Ovary (tissue), 9 donors: ENCODE results near the gene COL18A1. TPM values are rescaled to one million over a fixed set of nuclear protein-coding genes. Genes with fewer than 3 reads are reported as not detected.

Source experiments
- DNase-seq, 5 donors: peaks; one replicate each; pipeline ENCODE4 v3.0.0-alpha.2; 2019 to 2020
- H3K27ac ChIP-seq, 2 donors: fragments of 200-600 bp; one replicate each; pipeline versions ENCODE4 v1.5.1 to v1.8.0; 2019 to 2022
- H3K27me3 ChIP-seq: fragments of 200-600 bp; one replicate; pipeline ENCODE4 v1.8.0; 2022
- H3K36me3 ChIP-seq: fragments of 200-600 bp; sonication (generic); one replicate; pipeline ENCODE4 v1.5.1; 2019
- H3K4me1 ChIP-seq: one replicate; pipeline ENCODE4 v1.8.1; 2013; ENCODE audit warnings: mild to moderate bottlenecking, moderate library complexity; ENCODE audit not compliant: insufficient read depth
- H3K4me3 ChIP-seq: fragments of 200-600 bp; sonication (generic); one replicate; pipeline ENCODE4 v1.5.1; 2017
- H3K9me3 ChIP-seq, 2 donors: fragments of 200-600 bp in 1 of 2; sonication (generic) in 1 of 2; one replicate each; pipeline versions ENCODE4 v1.5.1 to v1.8.1; 2013 to 2019; ENCODE audit warnings: mild to moderate bottlenecking in 1 of 2, moderate library complexity in 1 of 2
- EP300 ChIP-seq: sonication (generic); formaldehyde crosslinking; IDR thresholded peaks from one replicate; pipeline ENCODE4 v1.6.1; 2017; ENCODE audit warnings: antibody characterized with exemption
- POLR2A ChIP-seq: fragments of 450-650 bp; IDR thresholded peaks from one replicate; pipeline ENCODE4 v1.6.1; 2017; ENCODE audit warnings: antibody characterized with exemption, mild to moderate bottlenecking, moderate library complexity
- WGBS, 3 donors: extraction: QIAGEN DNeasy Blood & Tissue Kit in 1 of 3; methylation state at CpG; one replicate each; pipeline versions ENCODE4 v1.1.5 to v1.1.7; 2013 to 2017; 5-methylcytosine and 5-hydroxymethylcytosine counted together
- intact Hi-C, 4 donors: fragments of 100-400 bp; cut with DNase I; formaldehyde crosslinking; loops; one replicate each; pipeline versions ENCODE4 v1.11.0 to v1.15.1; 2022 to 2023
- polyA plus RNA-seq, 2 donors: library from polyadenylated mRNA; stranded (reverse); fragments of 200-250 nt in 1 of 2; fragments of 350-450 nt in 1 of 2; fragmentation: Illumina TruSeq in 1 of 2; extraction: RNeasy Lipid Tissue Mini Kit (QIAGEN cat#74804) in 1 of 2; gene quantifications; one replicate each; pipeline ENCODE4 v1.2.3, GENCODE V29; 2013 to 2014
- total RNA-seq, 7 donors: library from RNA; depleted of rRNA in 2 of 7; stranded (reverse); fragments of >200 nt in 2 of 7; fragmentation: NEBNext Ultra II Directional in 3 of 7; extraction: Animal tissue kit (Norgen Biotek cat#: 25700) in 3 of 7; gene quantifications; one replicate each; pipeline versions ENCODE4 v1.1.0 to v1.2.4, GENCODE V29; 2016 to 2023
- TF ChIP-seq, protein P1 (sequence below), 3 donors: fragments of 450-650 bp in 2 of 3; fragments of 200-600 bp in 1 of 3; IDR thresholded peaks; one replicate each; pipeline versions ENCODE4 v1.5.1 to v1.8.0; 2016 to 2022; ENCODE audit warnings: antibody characterized with exemption in 3 of 3, mild to moderate bottlenecking in 1 of 3
- donor health status: DM: no; HTN: no; CAD: no; lungs with moderate emphysema.
- donor health status: DM: no; HTN: no; CAD: no.
- donor health status: Bipolar disorder and iron deficiency.
- donor health status: DM: yes; HTN: yes; CAD: no.
- donor health status: DM: no; HTN: no; CAD: no.
- donor health status: DM: yes; HTN: yes; CAD: no.

COL18A1 gene
- total and polyA plus RNA-seq, 9 donors: 11.1 to 353 (median 268) TPM

DNA sequence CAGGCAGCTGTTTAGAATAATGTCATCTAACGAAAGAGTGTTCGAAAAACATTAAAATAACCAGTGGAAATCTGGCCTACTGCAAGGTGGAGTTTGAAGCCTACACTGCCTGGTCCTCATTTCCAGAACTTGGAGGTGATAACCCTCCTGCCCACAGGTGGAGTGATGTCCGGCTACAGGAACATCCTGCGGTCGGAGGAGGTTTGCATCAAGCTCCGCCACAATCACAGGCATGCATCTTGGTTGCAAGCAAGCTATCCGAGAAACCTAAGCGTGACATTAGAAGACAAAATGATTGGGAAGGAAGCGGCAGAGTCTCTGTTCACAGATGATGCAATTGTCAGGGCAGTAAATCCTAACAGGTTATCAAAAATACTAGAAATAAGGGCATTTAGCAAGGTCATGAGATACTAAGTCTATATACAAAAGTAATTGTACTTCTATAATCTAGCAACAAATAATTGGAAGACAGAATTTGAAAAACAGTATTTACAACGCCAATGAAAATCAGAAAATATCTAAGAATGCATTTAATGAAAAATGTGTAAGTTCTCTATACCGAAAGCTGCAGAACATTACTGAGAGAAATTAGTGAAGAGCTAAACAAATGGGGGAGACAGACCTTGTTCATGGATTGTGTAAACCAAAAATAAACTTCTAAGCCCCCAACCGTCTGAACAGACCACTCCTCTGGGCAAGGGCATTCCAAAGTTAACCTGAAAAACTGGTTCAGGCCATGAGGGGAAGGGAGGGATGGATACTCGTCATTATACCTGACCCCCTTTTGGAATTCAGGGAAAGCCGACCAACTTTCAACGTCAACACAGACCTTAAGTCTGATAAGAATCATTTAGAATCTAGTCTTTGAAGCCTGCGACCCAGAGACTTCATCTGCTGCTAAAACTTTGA is 141.9 kb downstream of the COL18A1 start:
- no peaks in the 10 kb centered on the region for H3K9me3 ChIP-seq
- 70 to 72% (median 70%) methylated on average over 16 of the region's 16 CpGs for WGBS, 3 donors
- H3K27ac ChIP-seq: no peak overlapping the region
- no peak overlapping the region for H3K4me3 ChIP-seq
- H3K4me1 ChIP-seq: peaks cover 6% of the 10 kb centered on the region
- intact Hi-C loops: no loop called here
- TF ChIP-seq EP300 (no peak), POLR2A (no peak)
- TF ChIP-seq, protein P1, sequence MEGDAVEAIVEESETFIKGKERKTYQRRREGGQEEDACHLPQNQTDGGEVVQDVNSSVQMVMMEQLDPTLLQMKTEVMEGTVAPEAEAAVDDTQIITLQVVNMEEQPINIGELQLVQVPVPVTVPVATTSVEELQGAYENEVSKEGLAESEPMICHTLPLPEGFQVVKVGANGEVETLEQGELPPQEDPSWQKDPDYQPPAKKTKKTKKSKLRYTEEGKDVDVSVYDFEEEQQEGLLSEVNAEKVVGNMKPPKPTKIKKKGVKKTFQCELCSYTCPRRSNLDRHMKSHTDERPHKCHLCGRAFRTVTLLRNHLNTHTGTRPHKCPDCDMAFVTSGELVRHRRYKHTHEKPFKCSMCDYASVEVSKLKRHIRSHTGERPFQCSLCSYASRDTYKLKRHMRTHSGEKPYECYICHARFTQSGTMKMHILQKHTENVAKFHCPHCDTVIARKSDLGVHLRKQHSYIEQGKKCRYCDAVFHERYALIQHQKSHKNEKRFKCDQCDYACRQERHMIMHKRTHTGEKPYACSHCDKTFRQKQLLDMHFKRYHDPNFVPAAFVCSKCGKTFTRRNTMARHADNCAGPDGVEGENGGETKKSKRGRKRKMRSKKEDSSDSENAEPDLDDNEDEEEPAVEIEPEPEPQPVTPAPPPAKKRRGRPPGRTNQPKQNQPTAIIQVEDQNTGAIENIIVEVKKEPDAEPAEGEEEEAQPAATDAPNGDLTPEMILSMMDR (IDR thresholded peaks at IDR 0.05): no peak
- H3K36me3 ChIP-seq: no peaks in the 10 kb centered on the region
- peak in 3 of 5 donors; percentile 1 to 13 (median 1) for DNase-seq
- H3K27me3 ChIP-seq: no peaks in the 10 kb centered on the region

DNA sequence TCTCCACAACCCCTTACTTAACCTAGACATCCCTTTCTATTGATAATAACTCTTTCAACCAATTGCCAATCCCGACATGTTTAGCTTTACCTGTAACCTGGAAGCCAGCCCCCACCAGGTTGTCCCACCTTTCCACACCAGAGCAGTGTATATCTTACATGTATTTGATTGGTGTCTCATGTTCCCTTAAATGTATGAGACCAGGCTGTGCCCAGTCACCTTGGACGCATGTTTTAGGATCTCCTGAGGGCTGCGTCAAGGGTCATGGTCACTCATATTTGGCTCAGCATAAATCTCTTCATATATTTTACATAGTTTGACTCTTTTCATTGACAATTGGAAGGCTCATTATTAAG is 142.6 kb downstream of the COL18A1 start:
- Histone ChIP-seq H3K9me3 (no peaks in the 10 kb centered on the region), H3K27ac (no peak overlapping the region), H3K4me1 (peaks cover 6% of the 10 kb centered on the region), H3K27me3 (no peaks in the 10 kb centered on the region), H3K4me3 (no peak overlapping the region), H3K36me3 (no peaks in the 10 kb centered on the region)
- 52 to 77% (median 55%) methylated on average over 3 of the region's 3 CpGs for WGBS, 3 donors
- intact Hi-C loops: no loop called here
- TF ChIP-seq POLR2A (no peak), EP300 (no peak)
- TF ChIP-seq, protein P1 (IDR thresholded peaks at IDR 0.05): no peak
- DNase-seq: peak in 2 of 5 donors; percentile 0 to 1

DNA sequence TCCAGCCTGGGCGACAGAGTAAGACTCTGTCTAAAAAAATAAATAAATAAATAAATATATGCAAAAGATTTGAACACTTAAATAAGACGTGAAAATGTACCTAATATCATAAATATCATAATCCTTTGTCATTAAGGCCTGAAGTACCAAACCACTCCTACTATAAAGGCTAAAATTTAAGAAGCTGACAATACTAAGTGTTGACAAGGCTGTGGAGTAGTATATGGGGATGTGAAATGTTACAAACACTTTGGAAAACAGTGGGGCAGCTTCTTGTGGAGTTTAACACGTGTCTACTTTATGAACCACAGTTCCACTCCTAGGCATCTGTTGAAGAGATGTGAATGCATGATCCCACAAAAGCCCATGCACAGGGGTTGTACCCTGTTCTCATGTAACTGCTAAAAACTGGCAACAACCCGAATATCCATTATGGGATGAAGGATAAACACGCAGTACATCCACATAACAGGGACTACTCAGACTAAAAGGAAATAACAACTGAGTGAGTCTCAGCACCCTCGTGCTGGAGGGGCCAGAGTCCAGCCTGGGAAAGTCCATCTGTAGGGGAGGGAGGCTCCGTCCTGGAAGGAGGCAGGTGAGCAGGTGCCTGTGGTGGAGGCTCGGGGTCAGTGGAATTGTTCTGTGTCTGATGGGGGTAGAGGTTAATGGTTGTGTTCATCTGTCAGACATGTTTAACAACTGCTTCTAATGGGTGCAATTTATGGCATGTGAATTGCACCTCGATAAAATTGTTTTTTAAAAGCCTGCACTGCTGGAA is 143.9 kb downstream of the COL18A1 start:
- Histone ChIP-seq H3K27me3 (no peaks in the 10 kb centered on the region), H3K36me3 (no peaks in the 10 kb centered on the region), H3K4me3 (no peak overlapping the region), H3K4me1 (peaks cover 4% of the 10 kb centered on the region), H3K27ac (no peak overlapping the region), H3K9me3 (no peaks in the 10 kb centered on the region)
- intact Hi-C loops: no loop called here
- peak in 3 of 5 donors; percentile 4 to 9 (median 5) for DNase-seq
- WGBS, 3 donors: 61 to 67% (median 66%) methylated on average over 9 of the region's 9 CpGs
- no peak for TF ChIP-seq EP300
- TF ChIP-seq, protein P1 (IDR thresholded peaks at IDR 0.05): no peak

DNA sequence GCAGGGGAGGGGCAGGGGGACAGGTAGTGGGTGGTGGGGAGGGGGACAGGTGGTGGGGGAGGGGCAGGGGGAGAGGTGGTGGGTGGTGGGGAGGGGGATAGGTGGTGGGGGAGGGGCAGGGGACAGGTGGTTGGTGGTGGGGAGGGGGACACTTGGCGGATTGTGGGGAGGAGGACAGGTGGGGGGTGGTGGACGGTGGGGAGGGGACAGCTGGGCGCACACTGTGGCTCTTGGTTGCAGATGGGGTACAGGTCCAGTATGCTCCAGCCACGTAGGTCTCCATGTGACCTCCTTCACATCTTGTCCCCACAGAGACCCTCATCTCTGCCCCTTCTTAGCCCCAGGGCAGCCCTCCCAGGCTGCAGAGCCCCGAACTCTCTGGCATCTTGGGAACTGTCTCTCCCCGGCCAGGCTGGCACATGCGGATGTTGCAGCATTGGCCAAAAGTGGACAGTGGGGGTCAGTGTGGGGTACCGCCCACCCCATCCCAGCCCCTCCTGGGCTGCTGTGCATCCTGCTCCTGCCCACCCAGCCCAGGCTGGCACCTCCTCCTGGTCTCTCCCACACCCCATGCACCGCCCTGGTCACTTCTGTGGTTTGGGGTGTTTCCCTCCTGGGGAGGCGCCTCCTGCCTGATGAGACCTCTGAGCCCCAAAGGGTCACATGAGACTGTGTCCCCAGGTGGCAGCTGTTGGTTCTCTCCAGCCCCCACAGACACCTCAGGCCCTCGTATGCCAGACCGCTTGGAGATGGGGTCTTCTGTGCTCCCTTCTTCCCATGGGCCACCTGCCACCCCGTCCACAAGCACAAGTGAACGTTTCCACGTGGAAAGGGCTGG is 144.9 kb downstream of the COL18A1 start:
- intact Hi-C loops: loop anchor here in 2 of 4 donors (10.0 kb wide), 1 partner anchor 275 kb away; no protein-coding TSS in a partner anchor

More for the DNA sequence above, 144.9 kb downstream of the COL18A1 start:
- TF ChIP-seq EP300 (no peak), POLR2A (no peak)
- TF ChIP-seq, protein P1 (IDR thresholded peaks at IDR 0.05): no peak
- peak in 3 of 5 donors; percentile 20 to 31 (median 23) for DNase-seq
- Histone ChIP-seq H3K4me3 (no peak overlapping the region), H3K4me1 (peaks cover 4% of the 10 kb centered on the region), H3K27me3 (no peaks in the 10 kb centered on the region), H3K36me3 (no peaks in the 10 kb centered on the region), H3K9me3 (no peaks in the 10 kb centered on the region), H3K27ac (no peak overlapping the region)
- WGBS, 3 donors: 58 to 66% (median 58%) methylated on average over 14 to 15 of the region's 15 CpGs
